IMR-90 (cell line): ENCODE results near the gene WEE1. TPM values are rescaled to one million over a fixed set of nuclear protein-coding genes. Genes with fewer than 3 reads are reported as not detected.
A peak's percentile ranks its signal among the peaks of the same experiment; 100 is the strongest.

Experiments
- ATAC-seq: fragments of 200-7000 bp; cut with Tn5 transposase; 2 replicates; pipeline ENCODE4 v1.9.1; 2020; ENCODE audit warnings: low read depth, mild to moderate bottlenecking, moderate library complexity
- BruUV-seq: library from RNA; stranded (reverse); fragments of 400-500 nt; replicated peaks from 2 replicates; lab custom pipeline; 2021; lab: Mats Ljungman, UMichigan
- CTCF ChIA-PET: fragments of 300-600 bp; formaldehyde crosslinking; extraction: SDS; loops from one replicate; lab custom pipeline; 2021; ENCODE audit warnings: antibody characterized with exemption; lab: Yijun Ruan, JAX
- POLR2A ChIA-PET: fragments of 300-600 bp; sonication (Branson Sonifier 250); formaldehyde crosslinking; loops from one replicate; lab custom pipeline; 2022; ENCODE audit warnings: antibody characterized with exemption; ENCODE audit not compliant: unreplicated experiment; lab: Charles Lee
- DNase-seq: peaks from one replicate; pipeline ENCODE4 v3.0.0; 2013
- H2AFZ ChIP-seq: replicated peaks from 2 replicates; pipeline ENCODE3; 2013; ENCODE audit warnings: low read length, mild to moderate bottlenecking; ENCODE audit not compliant: poor library complexity
- H2AK5ac ChIP-seq: 2 replicates; pipeline ENCODE4 v1.6.1; 2013; ENCODE audit warnings: low read depth, low read length, inconsistent platforms
- H2AK9ac ChIP-seq: replicated peaks from 2 replicates; pipeline ENCODE3; 2013; ENCODE audit warnings: mild to moderate bottlenecking, low read depth, low read length, moderate library complexity; ENCODE audit not compliant: poor library complexity
- H2BK120ac ChIP-seq: 2 replicates; pipeline ENCODE4 v1.6.1; 2013; ENCODE audit warnings: low read depth, low read length, inconsistent platforms
- H2BK15ac ChIP-seq: 3 replicates; pipeline ENCODE4 v1.6.1; 2013; ENCODE audit warnings: low read depth, low read length, inconsistent platforms
- H2BK20ac ChIP-seq: 2 replicates; pipeline ENCODE4 v1.6.1; 2013; ENCODE audit warnings: low read depth, mild to moderate bottlenecking, inconsistent platforms, low read length, moderate library complexity
- H2BK5ac ChIP-seq: 2 replicates; pipeline ENCODE4 v1.6.1; 2013; ENCODE audit warnings: mild to moderate bottlenecking, low read depth, low read length, inconsistent platforms; ENCODE audit not compliant: poor library complexity, severe bottlenecking
- H3K14ac ChIP-seq: replicated peaks from 2 replicates; pipeline ENCODE4 v1.6.1; 2013; ENCODE audit warnings: low read depth, low read length, inconsistent platforms
- H3K18ac ChIP-seq: 2 replicates; pipeline ENCODE4 v1.6.1; 2013; ENCODE audit warnings: low read depth, low read length, control low read depth
- H3K23ac ChIP-seq: 2 replicates; pipeline ENCODE4 v1.6.1; 2013; ENCODE audit warnings: low read depth, low read length, inconsistent platforms
- H3K27ac ChIP-seq: 2 replicates; pipeline ENCODE4 v1.5.1; 2013; ENCODE audit warnings: mild to moderate bottlenecking, control low read depth, low read length; ENCODE audit not compliant: insufficient read depth
- H3K27me3 ChIP-seq: 2 replicates; pipeline ENCODE4 v1.6.1; 2013; ENCODE audit warnings: low read length; ENCODE audit not compliant: control insufficient read depth, insufficient read depth
- H3K36me3 ChIP-seq: 2 replicates; pipeline ENCODE4 v1.6.1; 2013; ENCODE audit warnings: low read length, mixed read lengths; ENCODE audit not compliant: control insufficient read depth, insufficient read depth
- H3K4ac ChIP-seq: 2 replicates; pipeline ENCODE4 v1.6.1; 2013; ENCODE audit warnings: low read depth, low read length, inconsistent platforms
- H3K4me1 ChIP-seq: 2 replicates; pipeline ENCODE4 v1.6.1; 2013; ENCODE audit warnings: low read length, mixed read lengths; ENCODE audit not compliant: control insufficient read depth, insufficient read depth
- H3K4me2 ChIP-seq: 2 replicates; pipeline ENCODE4 v1.6.1; 2013; ENCODE audit warnings: low read depth, mild to moderate bottlenecking, control low read depth, low read length, moderate library complexity
- H3K4me3 ChIP-seq: 2 replicates; pipeline ENCODE4 v1.5.1; 2013; ENCODE audit warnings: low read depth, mild to moderate bottlenecking, control low read depth, low read length, moderate library complexity; ENCODE audit not compliant: insufficient read depth
- H3K56ac ChIP-seq: 2 replicates; pipeline ENCODE4 v1.6.1; 2013; ENCODE audit warnings: low read length, inconsistent platforms; ENCODE audit not compliant: insufficient read depth; ENCODE audit errors: extremely low read depth
- H3K79me1 ChIP-seq, 2 experiments: 2 replicates each; pipeline ENCODE4 v1.6.1; 2013; ENCODE audit warnings: low read length in 2 of 2, inconsistent platforms in 1 of 2, low read depth in 1 of 2
- H3K9ac ChIP-seq: 2 replicates; pipeline ENCODE4 v1.6.1; 2013; ENCODE audit warnings: low read depth, low read length, control low read depth
- H3K9me1 ChIP-seq: 2 replicates; pipeline ENCODE4 v1.6.1; 2013; ENCODE audit warnings: low read length, inconsistent platforms; ENCODE audit not compliant: insufficient read depth
- H3K9me3 ChIP-seq: 2 replicates; pipeline ENCODE4 v1.6.1; 2013; ENCODE audit warnings: low read length; ENCODE audit not compliant: control insufficient read depth, insufficient read depth
- H4K20me1 ChIP-seq: 2 replicates; pipeline ENCODE4 v1.6.1; 2013; ENCODE audit warnings: low read length, inconsistent platforms; ENCODE audit not compliant: insufficient read depth
- H4K5ac ChIP-seq: 2 replicates; pipeline ENCODE4 v1.6.1; 2013; ENCODE audit warnings: mild to moderate bottlenecking, low read depth, low read length, control low read depth
- H4K8ac ChIP-seq, 2 experiments: 2 replicates each; pipeline ENCODE4 v1.6.1; 2013; ENCODE audit warnings: low read depth in 2 of 2, low read length in 2 of 2, control low read depth in 1 of 2, inconsistent platforms in 1 of 2
- H4K91ac ChIP-seq: 2 replicates; pipeline ENCODE4 v1.6.1; 2013; ENCODE audit warnings: low read depth, low read length, inconsistent platforms; ENCODE audit not compliant: insufficient read depth
- BHLHE40 ChIP-seq: fragments of 150-350 bp; IDR thresholded peaks from 2 replicates; pipeline ENCODE4 v1.6.1; 2016; ENCODE audit warnings: mild to moderate bottlenecking, low read depth, low read length
- CEBPB ChIP-seq: IDR thresholded peaks from 2 replicates; pipeline ENCODE4 v1.6.1; 2012; ENCODE audit warnings: low read depth, low read length, improper control_type of control experiment
- CHD1 ChIP-seq: IDR thresholded peaks from 2 replicates; pipeline ENCODE4 v1.6.1; 2012; ENCODE audit warnings: low read depth, low read length, improper control_type of control experiment
- FOS ChIP-seq: fragments of 150-350 bp; IDR thresholded peaks from 2 replicates; pipeline ENCODE4 v1.6.1; 2016; ENCODE audit warnings: low read depth, low read length
- MAFK ChIP-seq: IDR thresholded peaks from 2 replicates; pipeline ENCODE4 v1.6.1; 2012; ENCODE audit warnings: low read depth, low read length, improper control_type of control experiment
- NFE2L2 ChIP-seq: fragments of 150-350 bp; IDR thresholded peaks from 2 replicates; pipeline ENCODE4 v1.6.1; 2016; ENCODE audit warnings: low read depth, mild to moderate bottlenecking, low read length
- RCOR1 ChIP-seq: IDR thresholded peaks from 2 replicates; pipeline ENCODE4 v1.6.1; 2012; ENCODE audit warnings: mild to moderate bottlenecking, low read length, improper control_type of control experiment; ENCODE audit not compliant: insufficient replicate concordance
- RFX5 ChIP-seq: IDR thresholded peaks from 2 replicates; pipeline ENCODE4 v1.8.0; 2012; ENCODE audit warnings: low read depth, mild to moderate bottlenecking, low read length, moderate library complexity
- SMC3 ChIP-seq: fragments of 150-350 bp; IDR thresholded peaks from 2 replicates; pipeline ENCODE4 v1.6.1; 2016; ENCODE audit warnings: low read depth, mild to moderate bottlenecking, antibody characterized with exemption, low read length, moderate library complexity
- WGBS, 2 experiments: methylation state at CpG; one replicate each; pipeline versions ENCODE4 v1.1.5 to v1.1.7; 2013; ENCODE audit warnings: missing lambda C conversion rate in 2 of 2; ENCODE audit not compliant: insufficient read length in 1 of 2; ENCODE audit errors: extremely low coverage in 2 of 2; 5-methylcytosine and 5-hydroxymethylcytosine counted together
- dilution Hi-C: fragments of 300-500 bp; cut with HindIII; formaldehyde crosslinking; loops from one replicate; pipeline ENCODE4 v1.14.3; 2018; ENCODE audit warnings: low sequenced_read_pairs; ENCODE audit not compliant: unreplicated experiment
- in situ Hi-C: fragments of 300-500 bp; cut with MboI; formaldehyde crosslinking; loops from 3 replicates; pipeline ENCODE4 v1.14.3; 2019; ENCODE audit warnings: low sequenced_read_pairs, inconsistent platforms, mixed read lengths
- intact Hi-C: fragments of 100-400 bp; cut with micrococcal nuclease; formaldehyde crosslinking; loops from 2 replicates; pipeline ENCODE4 v1.10.0; 2022
- polyA plus RNA-seq, 3 experiments: library from polyadenylated mRNA; depleted of rRNA; stranded (reverse); fragments of >200 nt; gene quantifications; 2 replicates each; pipeline ENCODE4 v1.2.3, GENCODE V29; 2012; ENCODE audit warnings: low replicate concordance in 1 of 3
- total RNA-seq: library from RNA; depleted of rRNA; stranded (reverse); fragments of >200 nt; gene quantifications from 2 replicates; pipeline ENCODE4 v1.2.3, GENCODE V29; 2012
- TF ChIP-seq, protein P1 (sequence below): fragments of 150-350 bp; IDR thresholded peaks from 2 replicates; pipeline ENCODE4 v1.6.1; 2017; ENCODE audit warnings: mild to moderate bottlenecking, antibody characterized with exemption, low read length, low read depth
- TF ChIP-seq, protein P2 (sequence below): conservative IDR thresholded peaks from 2 replicates; pipeline ENCODE4 v1.5.1; 2012; ENCODE audit warnings: mild to moderate bottlenecking, low read depth, low read length, improper control_type of control experiment
- TF ChIP-seq, protein P3 (sequence below): fragments of 150-350 bp; IDR thresholded peaks from 2 replicates; pipeline ENCODE4 v1.6.1; 2016; ENCODE audit warnings: low read depth, mild to moderate bottlenecking, low read length, moderate library complexity, borderline replicate concordance

The WEE1 gene
- total and polyA plus RNA-seq, 2 of the 4 experiments (the other 2 are of a cell fraction), result 26.5 to 29.2 TPM

DNA sequence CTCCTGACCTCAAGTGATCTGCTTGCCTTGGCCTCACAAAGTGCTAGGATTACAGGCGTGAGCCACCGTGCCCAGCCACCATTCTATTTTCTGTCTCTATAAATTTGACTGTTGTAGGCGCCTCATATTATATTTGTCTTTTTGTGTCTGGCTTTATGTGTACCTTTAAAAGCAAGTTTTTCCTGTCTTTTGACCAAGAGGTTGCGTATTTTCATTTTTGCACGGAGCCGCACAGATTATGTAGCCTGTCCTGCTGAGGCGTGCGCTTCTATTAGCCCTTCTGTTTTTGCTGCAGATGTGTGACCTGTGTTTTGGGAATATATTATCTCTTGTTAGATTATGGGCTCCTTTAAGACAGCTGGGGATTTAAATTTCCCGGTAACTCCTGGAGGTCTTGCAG, 40.4 kb upstream of the WEE1 start:
- H3K18ac ChIP-seq, result no peak overlapping the region
- no peak overlapping the region for H2AK9ac ChIP-seq
- POLR2A ChIA-PET, result no interaction called here
- H3K14ac ChIP-seq, result no peak overlapping the region
- H3K9me1 ChIP-seq, result peaks cover 4% of the 10 kb centered on the region
- DNase-seq (no peak), ATAC-seq (no peak)
- H4K5ac ChIP-seq, result no peak overlapping the region
- no peak overlapping the region for H2BK20ac ChIP-seq
- H3K56ac ChIP-seq, result no peak overlapping the region
- no peak overlapping the region for H3K4ac ChIP-seq
- H2AFZ ChIP-seq, result no peak overlapping the region
- no peak overlapping the region for H3K4me3 ChIP-seq
- no peak for TF ChIP-seq CEBPB
- no peak for TF ChIP-seq CHD1
- no peak for TF ChIP-seq BHLHE40
- TF ChIP-seq, protein P1, sequence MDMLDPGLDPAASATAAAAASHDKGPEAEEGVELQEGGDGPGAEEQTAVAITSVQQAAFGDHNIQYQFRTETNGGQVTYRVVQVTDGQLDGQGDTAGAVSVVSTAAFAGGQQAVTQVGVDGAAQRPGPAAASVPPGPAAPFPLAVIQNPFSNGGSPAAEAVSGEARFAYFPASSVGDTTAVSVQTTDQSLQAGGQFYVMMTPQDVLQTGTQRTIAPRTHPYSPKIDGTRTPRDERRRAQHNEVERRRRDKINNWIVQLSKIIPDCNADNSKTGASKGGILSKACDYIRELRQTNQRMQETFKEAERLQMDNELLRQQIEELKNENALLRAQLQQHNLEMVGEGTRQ, result no peak
- no peak for TF ChIP-seq FOS
- no peak for TF ChIP-seq SMC3
- TF ChIP-seq RFX5, result no peak
- TF ChIP-seq, protein P2, sequence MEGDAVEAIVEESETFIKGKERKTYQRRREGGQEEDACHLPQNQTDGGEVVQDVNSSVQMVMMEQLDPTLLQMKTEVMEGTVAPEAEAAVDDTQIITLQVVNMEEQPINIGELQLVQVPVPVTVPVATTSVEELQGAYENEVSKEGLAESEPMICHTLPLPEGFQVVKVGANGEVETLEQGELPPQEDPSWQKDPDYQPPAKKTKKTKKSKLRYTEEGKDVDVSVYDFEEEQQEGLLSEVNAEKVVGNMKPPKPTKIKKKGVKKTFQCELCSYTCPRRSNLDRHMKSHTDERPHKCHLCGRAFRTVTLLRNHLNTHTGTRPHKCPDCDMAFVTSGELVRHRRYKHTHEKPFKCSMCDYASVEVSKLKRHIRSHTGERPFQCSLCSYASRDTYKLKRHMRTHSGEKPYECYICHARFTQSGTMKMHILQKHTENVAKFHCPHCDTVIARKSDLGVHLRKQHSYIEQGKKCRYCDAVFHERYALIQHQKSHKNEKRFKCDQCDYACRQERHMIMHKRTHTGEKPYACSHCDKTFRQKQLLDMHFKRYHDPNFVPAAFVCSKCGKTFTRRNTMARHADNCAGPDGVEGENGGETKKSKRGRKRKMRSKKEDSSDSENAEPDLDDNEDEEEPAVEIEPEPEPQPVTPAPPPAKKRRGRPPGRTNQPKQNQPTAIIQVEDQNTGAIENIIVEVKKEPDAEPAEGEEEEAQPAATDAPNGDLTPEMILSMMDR, result no peak
- no peak for TF ChIP-seq NFE2L2
- no peak for TF ChIP-seq RCOR1
- TF ChIP-seq, protein P3, sequence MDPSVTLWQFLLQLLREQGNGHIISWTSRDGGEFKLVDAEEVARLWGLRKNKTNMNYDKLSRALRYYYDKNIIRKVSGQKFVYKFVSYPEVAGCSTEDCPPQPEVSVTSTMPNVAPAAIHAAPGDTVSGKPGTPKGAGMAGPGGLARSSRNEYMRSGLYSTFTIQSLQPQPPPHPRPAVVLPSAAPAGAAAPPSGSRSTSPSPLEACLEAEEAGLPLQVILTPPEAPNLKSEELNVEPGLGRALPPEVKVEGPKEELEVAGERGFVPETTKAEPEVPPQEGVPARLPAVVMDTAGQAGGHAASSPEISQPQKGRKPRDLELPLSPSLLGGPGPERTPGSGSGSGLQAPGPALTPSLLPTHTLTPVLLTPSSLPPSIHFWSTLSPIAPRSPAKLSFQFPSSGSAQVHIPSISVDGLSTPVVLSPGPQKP, result no peak
- no peak for TF ChIP-seq MAFK
- intact Hi-C loops (no loop called here), dilution Hi-C loops (no loop called here), in situ Hi-C loops (no loop called here)
- BruUV-seq, result no TSS peak
- no peak overlapping the region for H2BK120ac ChIP-seq
- CTCF ChIA-PET, result interaction anchor here (0.5 kb wide), 1 partner anchor 162 kb away, joined by 4 read pairs; no protein-coding TSS in a partner anchor
- H3K9ac ChIP-seq, result no peak overlapping the region
- peak overlapping the region in 1 of 2 experiments; percentile 2; a peak in 1 of 4 replicates for H4K8ac ChIP-seq
- peaks cover 6% of the 10 kb centered on the region for H3K4me1 ChIP-seq
- no peaks in the 10 kb centered on the region for H3K9me3 ChIP-seq
- H2BK5ac ChIP-seq, result no peak overlapping the region
- WGBS, 2 experiments, result no CpG with 5 or more reads among the region's 9 CpGs
- no peak overlapping the region for H3K27ac ChIP-seq
- H3K79me1 ChIP-seq, result no peaks in the 10 kb centered on the region
- no peaks in the 10 kb centered on the region for H3K27me3 ChIP-seq
- H4K20me1 ChIP-seq, result no peaks in the 10 kb centered on the region
- no peak overlapping the region for H3K23ac ChIP-seq
- peak overlapping the region; percentile 20; the same call in 1 of the 2 replicates for H3K4me2 ChIP-seq
- H3K36me3 ChIP-seq, result no peaks in the 10 kb centered on the region
- H4K91ac ChIP-seq, result no peak overlapping the region
- no peak overlapping the region for H2BK15ac ChIP-seq
- H2AK5ac ChIP-seq, result no peak overlapping the region
